GM21423 (cell line): Measurements from ENCODE around the gene RPE65.
"Not testable (repeated sequence)": the region's sequence is repeated elsewhere in the genome, so short reads cannot be mapped to it uniquely, and the experiment has no call there.

Source experiments
- ATAC-seq: cut with Tn5 transposase; IDR thresholded peaks from one replicate; pipeline ENCODE4 v1.9.1; 2021; ENCODE audit warnings: mild to moderate bottlenecking, moderate library complexity; ENCODE audit not compliant: unreplicated experiment

The RPE65 gene

DNA sequence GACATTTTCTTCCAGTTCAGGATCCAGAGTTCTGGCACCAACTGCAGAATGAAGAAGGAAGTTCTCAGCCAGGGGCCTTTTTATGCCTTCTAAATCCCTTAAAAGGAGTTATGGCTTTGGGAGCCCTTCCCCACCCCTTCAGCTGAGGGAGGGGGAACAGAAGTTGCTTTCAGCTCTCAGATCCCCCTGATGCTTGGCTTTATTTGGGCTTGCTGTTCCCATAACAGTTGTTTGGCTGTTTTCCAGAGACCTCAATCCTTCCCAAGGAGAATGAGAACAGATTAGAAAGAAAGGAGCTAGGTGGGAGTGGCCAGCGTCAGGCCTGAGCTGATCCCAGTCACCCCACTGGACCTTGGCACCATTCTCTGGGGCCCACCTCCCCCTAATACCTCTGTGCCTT, at the start of gene RPE65:
Gene RPE65, minus strand, starts transcription at position 54 of the 400 bp plus-strand sequence. Its CDS starts 49 bp downstream, at position 5.
- no peak for ATAC-seq

- peak; percentile 11 for ATAC-seq
Measured at GRCh38 chr1:68497358-68497698, 47.6 kb upstream of the RPE65 start.

- ATAC-seq, result peak; percentile 95
Measured at GRCh38 chr1:68496680-68497357, 47.1 kb upstream of the RPE65 start, which contains the start of gene DEPDC1. Gene DEPDC1, minus strand, starts transcription at chr1:68497082. Its CDS starts 83 bp downstream, at chr1:68496999.

DNA sequence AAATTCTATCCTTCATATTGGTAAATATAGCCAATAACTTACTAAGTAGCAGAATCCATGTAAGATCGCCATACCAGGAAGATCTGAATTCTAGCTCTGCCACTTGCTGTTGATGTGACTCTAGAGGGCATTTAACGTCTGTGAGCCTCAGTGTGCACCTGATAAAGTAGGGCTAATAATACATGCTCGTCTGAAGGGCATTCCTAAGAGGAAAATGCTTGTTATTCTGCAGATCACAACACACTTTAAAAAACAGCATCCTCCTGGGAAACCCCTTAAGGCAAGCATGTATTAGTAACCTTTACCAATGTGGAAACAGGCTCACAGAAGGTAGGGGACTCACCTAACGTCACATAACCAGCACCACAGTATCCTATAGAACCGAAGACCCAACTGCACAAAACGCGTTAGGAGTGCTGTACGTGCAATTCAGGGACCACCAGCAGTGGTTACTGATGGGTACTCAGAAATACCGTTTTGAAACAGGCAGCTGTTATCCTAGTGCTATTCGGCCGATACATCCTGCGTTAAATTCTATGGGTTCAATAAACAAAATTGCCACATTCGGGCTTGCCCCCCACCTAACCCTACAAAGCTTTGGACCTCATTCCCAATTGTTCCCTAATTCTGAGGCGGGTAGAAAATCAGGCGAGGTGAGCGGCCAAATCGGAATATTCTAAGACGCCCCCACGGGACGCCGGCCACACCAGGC, 46.4 kb upstream of the RPE65 start:
- ATAC-seq, result peak; percentile 25

- ATAC-seq, result no peak
Measured at GRCh38 chr1:68495532-68495931, 45.8 kb upstream of the RPE65 start.

- ATAC-seq, result no peak
Measured at GRCh38 chr1:68493193-68493592, 43.4 kb upstream of the RPE65 start.

GRCh38 chr1:68492255-68492654, 42.5 kb upstream of the RPE65 start:
- ATAC-seq, result not testable (repeated sequence)

DNA sequence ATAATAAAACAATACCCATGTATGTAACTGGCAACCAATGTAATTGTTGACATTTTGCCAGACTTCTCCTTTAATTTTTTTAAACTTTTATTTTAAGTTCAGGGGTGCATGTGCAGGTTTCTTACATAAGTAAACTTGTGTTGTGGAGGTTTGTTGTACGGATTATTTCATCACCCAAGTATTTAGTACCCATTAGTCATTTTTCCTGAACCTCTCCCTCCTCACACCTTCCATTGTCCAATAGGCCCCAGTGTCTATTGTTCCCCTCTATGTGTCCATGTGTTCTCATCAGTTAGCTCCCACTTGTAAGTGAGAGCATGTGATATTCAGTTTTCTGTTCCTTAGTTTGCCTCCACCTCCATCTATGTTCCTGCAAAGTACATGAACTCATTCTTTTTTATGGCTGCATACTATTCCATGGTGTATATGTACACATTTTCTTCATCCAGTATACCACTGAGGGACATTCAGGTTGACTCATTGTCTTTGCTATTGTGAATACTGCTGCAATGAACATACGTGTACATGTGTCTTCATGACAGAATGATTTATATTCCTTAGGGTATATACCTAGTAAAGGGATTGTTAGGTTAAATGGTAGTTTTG, 40.4 kb upstream of the RPE65 start:
- no peak for ATAC-seq

DNA sequence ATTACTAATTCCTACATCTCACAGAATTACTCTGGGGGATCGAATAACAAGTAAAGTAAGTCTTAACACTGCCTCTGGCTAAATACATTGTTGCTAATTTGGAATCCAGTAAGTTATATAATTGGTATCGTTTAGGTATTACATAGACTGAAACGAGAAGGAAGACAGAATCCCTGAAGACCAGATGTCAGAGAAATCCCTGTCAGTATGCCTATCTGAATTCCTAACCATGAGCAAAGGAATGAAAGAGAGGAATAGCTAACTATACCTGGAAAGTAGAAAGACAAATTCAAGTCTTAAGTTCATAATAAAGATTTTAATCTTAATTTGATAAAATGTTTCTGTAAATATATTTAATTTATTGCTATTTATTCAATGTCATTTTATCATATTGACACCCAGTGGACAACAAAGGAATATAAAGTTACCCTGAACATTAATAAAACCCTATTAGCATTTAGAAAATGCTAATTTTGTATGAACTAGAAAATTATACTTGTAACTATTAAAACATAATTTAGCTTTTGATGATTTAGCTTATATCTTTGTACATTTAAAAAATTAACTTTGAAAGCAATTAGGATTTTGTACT, 35.8 kb upstream of the RPE65 start:
- no peak for ATAC-seq

DNA sequence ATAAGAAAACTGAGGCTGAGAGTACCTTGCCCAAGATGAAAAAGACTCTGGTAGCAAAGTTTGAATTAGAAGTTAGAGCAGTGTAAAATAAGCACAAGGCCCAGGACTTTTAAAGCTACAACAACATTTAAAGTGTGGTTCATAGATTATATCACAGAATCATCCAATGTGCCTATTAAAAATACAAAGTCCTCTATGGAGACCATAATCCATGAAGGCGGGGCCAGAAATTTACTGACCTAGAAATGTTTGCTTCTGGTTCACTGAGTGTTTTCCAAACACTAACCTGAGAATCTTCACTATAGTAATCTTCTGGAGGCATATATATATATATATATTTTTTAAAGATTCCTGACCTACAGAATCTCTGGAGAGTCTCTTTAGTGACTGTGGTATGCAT, 34.9 kb upstream of the RPE65 start:
- ATAC-seq, result no peak

DNA sequence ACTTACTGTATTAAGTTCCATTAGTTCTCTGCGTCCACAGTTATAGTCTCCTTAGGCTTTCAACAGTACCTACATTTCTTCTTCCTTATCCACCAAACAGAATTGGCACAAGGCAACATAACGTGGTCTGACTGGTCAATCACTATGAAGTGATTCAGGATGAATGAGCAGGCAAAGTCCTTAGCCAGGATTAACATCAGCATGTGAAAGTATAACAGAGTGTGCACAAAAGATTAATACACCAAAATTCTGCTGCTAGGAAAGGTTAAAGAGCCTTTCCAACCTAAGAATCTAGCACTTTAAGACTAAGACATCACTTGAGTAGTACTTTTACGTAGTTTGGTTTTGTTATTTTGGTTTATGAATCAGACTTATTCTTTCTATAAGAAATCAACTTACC, 31.3 kb upstream of the RPE65 start:
- no peak for ATAC-seq

GRCh38 chr1:68479501-68479900, 29.7 kb upstream of the RPE65 start:
- no peak for ATAC-seq

- ATAC-seq, result no peak
Measured at GRCh38 chr1:68478662-68479061, 28.9 kb upstream of the RPE65 start.

DNA sequence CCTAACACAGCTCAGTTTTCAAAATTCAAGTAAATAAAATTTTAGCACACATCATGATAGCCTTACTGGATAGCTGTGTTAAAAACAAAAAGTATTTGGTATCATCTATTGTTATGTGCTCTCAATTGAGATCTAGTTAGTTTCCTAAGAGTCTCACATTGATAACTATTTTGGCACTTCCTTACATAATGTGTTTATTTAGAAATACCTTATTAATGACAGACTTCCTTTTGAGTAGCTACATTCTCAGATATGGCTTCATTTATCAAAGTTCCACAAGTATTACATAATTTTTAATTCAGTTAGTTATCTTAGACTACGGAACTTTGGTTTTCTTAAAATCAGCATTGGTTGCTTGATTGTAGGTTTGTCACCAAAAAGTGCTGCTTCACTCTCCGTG, 26.9 kb upstream of the RPE65 start:
- not testable (repeated sequence) for ATAC-seq

GRCh38 chr1:68473060-68473459, 23.3 kb upstream of the RPE65 start:
- ATAC-seq, result no peak

- ATAC-seq, result no peak
Measured at GRCh38 chr1:68470388-68470970, 20.7 kb upstream of the RPE65 start.

DNA sequence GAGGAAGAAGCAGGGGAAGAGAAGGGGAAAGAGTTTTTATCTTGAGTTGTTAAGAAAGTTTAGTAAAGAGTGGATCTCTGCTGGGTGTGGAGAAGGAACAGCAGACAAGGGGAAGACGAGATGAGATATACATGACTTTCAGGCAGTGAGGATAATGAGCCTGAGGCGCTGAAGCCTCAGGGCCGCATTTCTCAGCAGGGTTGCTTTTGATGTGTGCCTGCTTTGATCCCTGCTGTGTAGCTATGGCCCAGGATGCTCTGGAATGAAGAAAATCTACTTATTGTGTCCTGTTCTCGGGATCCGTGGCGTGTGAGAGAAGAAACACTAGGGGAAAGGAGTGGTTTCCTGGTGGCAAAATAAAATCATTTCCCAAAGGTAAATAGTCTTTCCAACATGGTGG, 15.1 kb upstream of the RPE65 start:
- ATAC-seq, result no peak

GRCh38 chr1:68460935-68461334, 11.2 kb upstream of the RPE65 start:
- ATAC-seq, result no peak

DNA sequence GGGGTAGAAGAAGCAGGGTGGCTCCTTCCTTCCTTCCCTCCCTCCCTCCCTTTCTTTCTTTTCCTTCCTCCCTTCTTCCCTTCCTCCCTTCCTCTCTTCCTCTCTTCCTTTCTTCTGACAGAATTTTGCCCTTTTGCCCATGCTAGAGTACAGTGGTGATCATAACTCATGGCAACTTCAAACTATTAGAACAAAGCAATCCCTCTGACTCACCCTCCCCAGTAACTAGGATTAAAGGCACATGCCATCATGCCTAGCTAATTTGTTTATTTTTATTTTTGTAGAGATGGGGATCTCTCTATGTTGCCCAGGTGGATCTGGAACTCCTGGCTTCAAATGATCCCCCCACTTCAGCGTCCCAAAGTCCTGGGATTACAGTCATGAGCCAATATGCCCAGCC, 10.0 kb upstream of the RPE65 start:
- no peak for ATAC-seq

DNA sequence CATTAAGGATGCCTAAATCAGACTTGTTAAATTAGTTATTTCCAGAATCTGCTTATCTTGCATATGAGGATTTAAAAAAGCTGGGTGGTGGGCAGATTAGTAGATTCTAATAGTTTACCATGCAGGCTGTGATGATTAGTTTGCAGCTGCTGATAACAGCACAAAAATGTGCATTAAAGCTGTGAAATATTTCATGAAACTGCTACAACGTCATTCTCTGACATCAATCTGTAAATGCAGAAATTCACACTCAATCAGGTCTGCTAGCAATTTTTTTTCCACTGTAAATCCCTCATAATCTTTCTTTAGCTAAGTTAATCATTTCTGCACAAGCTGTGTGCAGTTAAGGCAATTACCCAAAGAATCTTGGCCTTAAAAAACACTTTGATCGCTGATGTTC, 9.3 kb upstream of the RPE65 start:
- ATAC-seq, result no peak

- ATAC-seq, result no peak
Measured at GRCh38 chr1:68456202-68456601, 6.4 kb upstream of the RPE65 start.
